Spleen (tissue), 11 donors: ENCODE data around the gene MED27. TPM values are rescaled to one million over a fixed set of nuclear protein-coding genes. Genes with fewer than 3 reads are reported as not detected.

Source experiments
- DNase-seq: peaks from one replicate; pipeline ENCODE4 v3.0.0-alpha.2; 2020
- H3K27ac ChIP-seq, 8 donors: fragments of 200-600 bp; sonication (generic) in 7 of 8; 1 replicate in 4 of 8; 2 replicates in 4 of 8; pipeline versions ENCODE4 v1.5.0 to v1.8.0; 2016 to 2021; ENCODE audit warnings: inconsistent platforms in 4 of 8, mild to moderate bottlenecking in 4 of 8, moderate library complexity in 1 of 8
- H3K27me3 ChIP-seq, 7 donors: fragments of 200-600 bp; sonication (generic) in 6 of 7; replicated peaks in 1 of 7; 1 replicate in 4 of 7; 2 replicates in 3 of 7; pipeline versions ENCODE4 v1.5.0 to v1.8.0; 2016 to 2021; ENCODE audit warnings: inconsistent platforms in 3 of 7, mild to moderate bottlenecking in 1 of 7
- H3K36me3 ChIP-seq, 6 donors: fragments of 200-600 bp; sonication (generic) in 5 of 6; 1 replicate in 4 of 6; 2 replicates in 2 of 6; pipeline versions ENCODE4 v1.5.0 to v1.8.0; 2016 to 2021; ENCODE audit warnings: inconsistent platforms in 2 of 6
- H3K4me1 ChIP-seq, 6 donors: fragments of 200-600 bp; sonication (generic) in 5 of 6; 1 replicate in 3 of 6; 2 replicates in 3 of 6; pipeline versions ENCODE4 v1.5.0 to v1.8.0; 2016 to 2021; ENCODE audit warnings: inconsistent platforms in 3 of 6
- H3K4me3 ChIP-seq, 8 donors: fragments of 200-600 bp; sonication (generic) in 7 of 8; 1 replicate in 4 of 8; 2 replicates in 4 of 8; pipeline versions ENCODE4 v1.5.0 to v1.8.0; 2016 to 2021; ENCODE audit warnings: inconsistent platforms in 4 of 8, mild to moderate bottlenecking in 4 of 8, moderate library complexity in 2 of 8
- H3K9me3 ChIP-seq, 8 donors: fragments of 200-600 bp; sonication (generic) in 7 of 8; 1 replicate in 4 of 8; 2 replicates in 4 of 8; pipeline versions ENCODE4 v1.5.0 to v1.8.0; 2016 to 2021; ENCODE audit warnings: inconsistent platforms in 4 of 8
- POLR2A ChIP-seq, 3 donors: fragments of 450-650 bp; IDR thresholded peaks; one replicate each; pipeline ENCODE4 v1.5.1; 2017; ENCODE audit warnings: antibody characterized with exemption in 3 of 3, mild to moderate bottlenecking in 1 of 3
- POLR2AphosphoS5 ChIP-seq, 3 donors: sonication (generic); formaldehyde crosslinking; IDR thresholded peaks; one replicate each; pipeline ENCODE4 v1.5.1; 2017; ENCODE audit warnings: antibody characterized with exemption in 3 of 3
- WGBS, 5 donors: extraction: QIAGEN DNeasy Blood & Tissue Kit in 3 of 5; methylation state at CpG; one replicate each; pipeline versions ENCODE4 v1.1.5 to v1.1.7; 2013 to 2018; 5-methylcytosine and 5-hydroxymethylcytosine counted together
- intact Hi-C: fragments of 100-400 bp; cut with DNase I; formaldehyde crosslinking; loops from one replicate; pipeline ENCODE4 v1.15.0; 2023; ENCODE audit warnings: low total_unique reads
- polyA plus RNA-seq, 3 donors: library from polyadenylated mRNA; stranded (reverse); fragments of 200-250 nt; gene quantifications; one replicate each; pipeline ENCODE4 v1.2.1, GENCODE V29; 2013
- total RNA-seq, 7 donors: library from RNA; depleted of rRNA in 3 of 7; stranded (reverse); fragments of >200 nt in 3 of 7; fragmentation: NEBNext Ultra II Directional in 4 of 7; extraction: Animal tissue kit (Norgen Biotek cat#: 25700) in 4 of 7; gene quantifications; one replicate each; pipeline versions ENCODE4 v1.1.0 to v1.2.1, GENCODE V29; 2016 to 2021
- TF ChIP-seq, protein P1 (sequence below), 11 experiments: fragments of 200-600 bp in 7 of 11; fragments of 450-650 bp in 4 of 11; sonication (generic) in 4 of 11; IDR thresholded peaks in 8 of 11; conservative IDR thresholded peaks in 3 of 11; 1 replicate in 7 of 11; 2 replicates in 4 of 11; pipeline versions ENCODE4 v1.4.0 to v1.8.0; 2016 to 2021; ENCODE audit warnings: antibody characterized with exemption in 11 of 11, inconsistent platforms in 4 of 11, mild to moderate bottlenecking in 1 of 11
- donor health status: healthy with polysubstance abuse.
- donor health status: DM: no; HTN: no; CAD: no; lungs with moderate emphysema.
- donor health status: DM: no; HTN: no; CAD: no.
- donor health status: Bipolar disorder and iron deficiency.
- donor health status: healthy.
- donor health status: DM: no; HTN: no; CAD: no.
- donor health status: DM: yes; HTN: yes; CAD: no.

MED27 gene
- total and polyA plus RNA-seq, 10 donors, result 13.1 to 22.4 (median 16.0) TPM

DNA sequence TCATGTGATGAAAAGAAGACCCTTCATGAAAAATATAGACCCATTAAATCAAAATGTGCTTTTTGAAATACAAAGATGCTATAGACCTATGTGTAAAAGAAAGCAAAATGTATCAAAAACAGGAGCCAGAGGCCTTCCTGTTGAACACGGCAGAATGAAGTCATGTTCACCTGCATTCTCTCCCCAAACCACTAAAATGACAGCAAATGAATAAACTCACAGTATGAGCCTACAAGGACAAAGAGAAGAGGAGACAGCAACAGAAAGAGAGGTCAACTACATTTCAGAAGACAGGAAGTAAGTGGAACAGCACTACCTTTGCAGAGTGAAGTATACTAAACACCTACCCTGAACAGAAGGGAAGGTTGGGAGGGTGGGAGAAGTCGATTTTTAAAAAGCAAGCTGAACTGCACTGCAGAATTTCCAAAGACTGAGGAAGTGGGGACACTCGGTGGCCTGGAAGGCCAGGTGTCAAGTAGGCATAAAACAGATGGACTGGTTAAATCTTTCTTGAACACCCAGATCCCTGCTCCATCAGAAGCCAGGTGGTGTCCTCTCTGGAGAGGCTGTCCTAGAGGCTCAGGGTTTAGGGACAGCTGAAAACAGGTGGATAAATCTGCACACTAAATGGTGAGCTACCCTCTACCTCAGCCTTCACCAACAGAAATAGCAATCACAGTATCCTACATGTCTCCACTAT is 48.9 kb downstream of the MED27 start:
- H3K4me3 ChIP-seq, result no peak overlapping the region
- WGBS, 5 donors, result 60 to 76% (median 61%) methylated on average over 3 of the region's 3 CpGs
- no peaks in the 10 kb centered on the region for H3K36me3 ChIP-seq
- no peaks in the 10 kb centered on the region for H3K9me3 ChIP-seq
- intact Hi-C loops, result no loop called here
- H3K4me1 ChIP-seq, result peaks cover 0 to 50% (median 8%) of the 10 kb centered on the region in 6 donors
- H3K27me3 ChIP-seq, result no peaks in the 10 kb centered on the region
- H3K27ac ChIP-seq, result no peak overlapping the region
- no peak for DNase-seq
- TF ChIP-seq POLR2A (IDR thresholded peaks at IDR 0.05), result no peak
- TF ChIP-seq POLR2AphosphoS5 (IDR thresholded peaks at IDR 0.05), result no peak
- TF ChIP-seq, protein P1, sequence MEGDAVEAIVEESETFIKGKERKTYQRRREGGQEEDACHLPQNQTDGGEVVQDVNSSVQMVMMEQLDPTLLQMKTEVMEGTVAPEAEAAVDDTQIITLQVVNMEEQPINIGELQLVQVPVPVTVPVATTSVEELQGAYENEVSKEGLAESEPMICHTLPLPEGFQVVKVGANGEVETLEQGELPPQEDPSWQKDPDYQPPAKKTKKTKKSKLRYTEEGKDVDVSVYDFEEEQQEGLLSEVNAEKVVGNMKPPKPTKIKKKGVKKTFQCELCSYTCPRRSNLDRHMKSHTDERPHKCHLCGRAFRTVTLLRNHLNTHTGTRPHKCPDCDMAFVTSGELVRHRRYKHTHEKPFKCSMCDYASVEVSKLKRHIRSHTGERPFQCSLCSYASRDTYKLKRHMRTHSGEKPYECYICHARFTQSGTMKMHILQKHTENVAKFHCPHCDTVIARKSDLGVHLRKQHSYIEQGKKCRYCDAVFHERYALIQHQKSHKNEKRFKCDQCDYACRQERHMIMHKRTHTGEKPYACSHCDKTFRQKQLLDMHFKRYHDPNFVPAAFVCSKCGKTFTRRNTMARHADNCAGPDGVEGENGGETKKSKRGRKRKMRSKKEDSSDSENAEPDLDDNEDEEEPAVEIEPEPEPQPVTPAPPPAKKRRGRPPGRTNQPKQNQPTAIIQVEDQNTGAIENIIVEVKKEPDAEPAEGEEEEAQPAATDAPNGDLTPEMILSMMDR (IDR thresholded peaks at IDR 0.05 in 8 of 11, conservative IDR thresholded peaks at IDR 0.05 in 3 of 11), result no peak

DNA sequence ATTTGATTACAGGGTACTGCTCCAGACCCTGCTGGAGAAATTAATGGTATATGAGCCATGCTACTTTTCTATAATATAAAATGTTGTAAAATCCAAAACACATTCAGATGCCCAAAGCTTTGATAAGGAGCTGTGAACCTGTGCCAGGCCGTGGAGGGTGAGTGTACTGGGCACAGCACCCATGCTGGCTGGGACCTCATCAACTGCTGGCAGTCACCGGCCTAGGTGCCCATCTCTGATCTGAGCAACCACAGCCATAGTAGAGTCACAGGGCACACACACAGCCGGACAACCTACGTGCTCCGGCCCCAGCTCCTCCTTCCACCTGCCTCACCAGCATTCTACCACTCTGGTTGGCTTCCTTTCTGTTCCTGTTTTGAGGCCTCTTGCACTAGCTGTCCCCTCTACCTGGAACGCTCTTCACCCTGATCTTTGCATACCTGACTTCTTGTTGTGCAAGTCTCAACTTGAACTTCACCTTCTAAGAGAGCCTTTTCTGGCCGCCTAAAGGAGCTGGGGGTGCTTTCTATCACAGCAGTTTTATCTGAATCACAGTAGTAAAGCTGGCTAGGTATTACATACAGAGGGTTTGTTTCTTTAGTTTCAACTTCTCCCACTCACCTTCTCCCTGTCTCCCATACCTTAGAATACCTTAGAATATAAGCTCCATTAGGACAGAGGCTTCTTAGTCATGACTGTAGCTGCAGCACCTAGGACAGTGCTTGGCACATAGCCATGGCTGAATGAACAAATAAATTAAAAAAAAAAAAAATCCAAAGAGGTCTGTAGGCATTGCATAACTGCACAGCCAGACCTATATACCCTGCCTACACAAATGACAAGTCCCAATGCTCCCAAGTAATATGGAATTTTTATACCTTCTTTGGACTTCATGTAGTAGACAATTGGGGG is 51.7 kb downstream of the MED27 start:
- DNase-seq, result no peak
- Histone ChIP-seq H3K4me1 (peaks cover 0 to 25% (median 6%) of the 10 kb centered on the region in 6 donors), H3K27me3 (no peaks in the 10 kb centered on the region), H3K4me3 (no peak overlapping the region), H3K36me3 (no peaks in the 10 kb centered on the region), H3K9me3 (no peaks in the 10 kb centered on the region), H3K27ac (no peak overlapping the region)
- intact Hi-C loops, result no loop called here
- no peak for TF ChIP-seq POLR2AphosphoS5 (IDR thresholded peaks at IDR 0.05)
- TF ChIP-seq, protein P1 (IDR thresholded peaks at IDR 0.05 in 8 of 11, conservative IDR thresholded peaks at IDR 0.05 in 3 of 11), result no peak
- TF ChIP-seq POLR2A (IDR thresholded peaks at IDR 0.05), result no peak
- 92 to 96% (median 95%) methylated on average over 7 of the region's 7 CpGs for WGBS, 5 donors

DNA sequence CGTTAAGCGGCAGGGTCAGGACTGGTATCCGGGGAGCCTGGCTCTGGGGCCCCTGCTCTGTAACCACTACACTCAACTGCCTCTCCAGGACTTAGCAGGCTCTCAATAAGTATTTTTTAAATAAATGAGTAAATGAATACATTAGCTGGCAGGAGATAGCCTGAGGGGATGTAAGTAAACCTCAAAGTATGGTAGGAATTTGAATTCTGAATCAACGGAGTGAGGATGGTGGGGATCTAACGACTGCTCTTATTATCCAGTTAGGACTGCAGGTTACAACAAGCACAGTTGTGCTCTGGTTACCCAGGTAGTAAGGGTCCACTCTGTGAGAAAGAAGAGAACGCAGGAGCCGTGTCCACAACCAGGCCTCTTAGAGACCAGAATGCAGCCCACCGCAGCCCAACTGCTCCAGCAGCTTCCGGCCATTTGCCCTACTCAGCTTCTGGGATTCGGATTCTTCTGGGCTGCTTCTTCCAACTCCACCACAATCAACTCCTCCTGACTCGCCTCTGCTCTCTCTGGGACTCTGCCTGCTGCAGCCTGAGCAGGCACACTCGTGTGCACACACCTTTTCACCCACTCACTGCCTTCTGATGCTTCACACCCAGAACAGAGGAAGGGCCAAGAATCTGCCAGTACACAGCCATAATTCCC is 52.6 kb downstream of the MED27 start:
- TF ChIP-seq, protein P1 (IDR thresholded peaks at IDR 0.05 in 8 of 11, conservative IDR thresholded peaks at IDR 0.05 in 3 of 11), result no peak
- TF ChIP-seq POLR2A (IDR thresholded peaks at IDR 0.05), result no peak
- no peak for TF ChIP-seq POLR2AphosphoS5 (IDR thresholded peaks at IDR 0.05)
- DNase-seq, result no peak
- H3K27ac ChIP-seq, result no peak overlapping the region
- 91 to 95% (median 94%) methylated on average over 12 of the region's 12 CpGs for WGBS, 5 donors
- H3K27me3 ChIP-seq, result no peaks in the 10 kb centered on the region
- H3K4me1 ChIP-seq, result peaks cover 0 to 16% (median 0%) of the 10 kb centered on the region in 6 donors
- H3K4me3 ChIP-seq, result no peak overlapping the region
- intact Hi-C loops, result no loop called here
- no peaks in the 10 kb centered on the region for H3K9me3 ChIP-seq
- no peaks in the 10 kb centered on the region for H3K36me3 ChIP-seq
